Spinal cord (tissue), 10 donors: ENCODE data around the gene HYAL2. TPM values are rescaled to one million over a fixed set of nuclear protein-coding genes. Genes with fewer than 3 reads are reported as not detected.
A peak's percentile ranks its signal among the peaks of the same experiment; 100 is the strongest.

Experiments
- DNase-seq, 6 donors: peaks; one replicate each; pipeline versions ENCODE4 v3.0.0 to v3.0.0-alpha.2; 2013 to 2015; ENCODE audit warnings: low spot score in 6 of 6, low read depth in 4 of 6
- H3K27ac ChIP-seq: one replicate; pipeline ENCODE4 v1.5.1; 2013; ENCODE audit warnings: low read depth, low read length, control low read depth
- H3K27me3 ChIP-seq: one replicate; pipeline ENCODE4 v1.6.1; 2013; ENCODE audit warnings: low read length; ENCODE audit not compliant: control insufficient read depth, insufficient read depth
- H3K36me3 ChIP-seq: one replicate; pipeline ENCODE4 v1.6.1; 2013; ENCODE audit warnings: low read length; ENCODE audit not compliant: control insufficient read depth, insufficient read depth
- H3K4me1 ChIP-seq: one replicate; pipeline ENCODE4 v1.6.1; 2013; ENCODE audit warnings: low read length; ENCODE audit not compliant: control insufficient read depth, insufficient read depth
- H3K4me3 ChIP-seq: one replicate; pipeline ENCODE4 v1.5.1; 2013; ENCODE audit warnings: low read depth, low read length, control low read depth
- H3K9me3 ChIP-seq: one replicate; pipeline ENCODE4 v1.6.1; 2013; ENCODE audit warnings: low read length; ENCODE audit not compliant: control insufficient read depth, insufficient read depth
- WGBS: methylation state at CpG from one replicate; pipeline ENCODE4 v1.1.5; 2013; ENCODE audit warnings: missing lambda C conversion rate; ENCODE audit not compliant: insufficient coverage; 5-methylcytosine and 5-hydroxymethylcytosine counted together
- polyA plus RNA-seq, 2 donors: library from polyadenylated mRNA; unstranded; fragments of 120-200 nt; gene quantifications; one replicate each; pipeline ENCODE4 v1.2.1, GENCODE V29; 2013; ENCODE audit not compliant: insufficient read length in 2 of 2
- total RNA-seq, 2 donors: library from RNA; depleted of rRNA in 1 of 2; stranded (reverse); fragments of 120-200 nt in 1 of 2; fragments of >200 nt in 1 of 2; gene quantifications; one replicate each; pipeline versions ENCODE4 v1.2.3 to v1.2.4, GENCODE V29; 2013 to 2014
- donor health status: healthy.

Gene HYAL2
- total and polyA plus RNA-seq, 4 donors, result 30.0 to 92.3 (median 38.1) TPM

GRCh38 chr3:50341537-50341936 is 19.0 kb upstream of the HYAL2 start:
- H3K4me3 ChIP-seq, result peak overlapping the region; percentile 40
- peaks cover 21% of the 10 kb centered on the region for H3K27me3 ChIP-seq
- DNase-seq, result no peak
- peaks cover 23% of the 10 kb centered on the region for H3K36me3 ChIP-seq
- WGBS, result 93% methylated on average over 9 of the region's 9 CpGs
- H3K9me3 ChIP-seq, result no peaks in the 10 kb centered on the region
- peaks cover 56% of the 10 kb centered on the region for H3K4me1 ChIP-seq
- H3K27ac ChIP-seq, result no peak overlapping the region

- Histone ChIP-seq H3K36me3 (peaks cover 23% of the 10 kb centered on the region), H3K4me1 (peaks cover 59% of the 10 kb centered on the region), H3K4me3 (peak within 1 kb of the TSS; percentile 40), H3K27me3 (peaks cover 21% of the 10 kb centered on the region), H3K9me3 (no peaks in the 10 kb centered on the region), H3K27ac (peak within 1 kb of the TSS; percentile 33)
- 11% methylated on average over 83 of the region's 85 CpGs for WGBS
- peak in 1 of 6 donors; percentile 56 for DNase-seq
Observed at GRCh38 chr3:50340448-50341329, 18.1 kb upstream of the HYAL2 start, which contains the start of gene RASSF1. Gene RASSF1 (minus strand): TSS chr3:50340836. CDS start chr3:50340805, 31 bp downstream.

- H3K4me3 ChIP-seq, result peak overlapping the region; percentile 40
- H3K4me1 ChIP-seq, result peaks cover 58% of the 10 kb centered on the region
- peaks cover 17% of the 10 kb centered on the region for H3K27me3 ChIP-seq
- peak overlapping the region; percentile 27 for H3K27ac ChIP-seq
- no peak for DNase-seq
- no peaks in the 10 kb centered on the region for H3K9me3 ChIP-seq
- 34% methylated on average over 8 of the region's 9 CpGs for WGBS
- peaks cover 23% of the 10 kb centered on the region for H3K36me3 ChIP-seq
Observed at GRCh38 chr3:50340147-50340447, 17.6 kb upstream of the HYAL2 start.

GRCh38 chr3:50339485-50340146 is 17.1 kb upstream of the HYAL2 start:
- Histone ChIP-seq H3K27me3 (peaks cover 16% of the 10 kb centered on the region), H3K36me3 (peaks cover 23% of the 10 kb centered on the region), H3K9me3 (no peaks in the 10 kb centered on the region), H3K4me3 (peak overlapping the region; percentile 40), H3K27ac (peak overlapping the region; percentile 27), H3K4me1 (peaks cover 56% of the 10 kb centered on the region)
- DNase-seq, result no peak
- WGBS, result 85% methylated on average over 10 of the region's 14 CpGs

- peak overlapping the region; percentile 54 for H3K27ac ChIP-seq
- H3K4me3 ChIP-seq, result no peak overlapping the region
- no peaks in the 10 kb centered on the region for H3K9me3 ChIP-seq
- peaks cover 16% of the 10 kb centered on the region for H3K27me3 ChIP-seq
- DNase-seq, result no peak
- peaks cover 56% of the 10 kb centered on the region for H3K4me1 ChIP-seq
- peaks cover 23% of the 10 kb centered on the region for H3K36me3 ChIP-seq
- 87% methylated on average over 5 of the region's 5 CpGs for WGBS
Observed at GRCh38 chr3:50338965-50339364, 16.4 kb upstream of the HYAL2 start.

GRCh38 chr3:50337175-50337861 is 14.8 kb upstream of the HYAL2 start:
- H3K27me3 ChIP-seq, result peaks cover 16% of the 10 kb centered on the region
- peaks cover 53% of the 10 kb centered on the region for H3K4me1 ChIP-seq
- H3K27ac ChIP-seq, result peak overlapping the region; percentile 95
- WGBS, result under 1% methylated on average over 79 of the region's 79 CpGs
- peak; percentile 92 to 99 (median 96) for DNase-seq
- no peaks in the 10 kb centered on the region for H3K9me3 ChIP-seq
- peak overlapping the region; percentile 85 for H3K4me3 ChIP-seq
- peaks cover 20% of the 10 kb centered on the region for H3K36me3 ChIP-seq

GRCh38 chr3:50336452-50337174 is 14.1 kb upstream of the HYAL2 start:
- H3K27me3 ChIP-seq, result peaks cover 13% of the 10 kb centered on the region
- H3K9me3 ChIP-seq, result no peaks in the 10 kb centered on the region
- 0% methylated on average over 31 of the region's 31 CpGs for WGBS
- peak overlapping the region; percentile 85 for H3K4me3 ChIP-seq
- H3K4me1 ChIP-seq, result peaks cover 51% of the 10 kb centered on the region
- peak overlapping the region; percentile 95 for H3K27ac ChIP-seq
- peaks cover 21% of the 10 kb centered on the region for H3K36me3 ChIP-seq
- DNase-seq, result peak in 1 of 6 donors; percentile 34

GRCh38 chr3:50334339-50335075 is 12.0 kb upstream of the HYAL2 start:
- H3K4me1 ChIP-seq, result peaks cover 33% of the 10 kb centered on the region
- DNase-seq, result no peak
- H3K4me3 ChIP-seq, result no peak overlapping the region
- H3K27ac ChIP-seq, result peak overlapping the region; percentile 29
- 79% methylated on average over 5 of the region's 5 CpGs for WGBS
- H3K27me3 ChIP-seq, result no peaks in the 10 kb centered on the region
- H3K9me3 ChIP-seq, result no peaks in the 10 kb centered on the region
- H3K36me3 ChIP-seq, result peaks cover 35% of the 10 kb centered on the region
